B cell (primary cell): ENCODE results near the gene TTC9. TPM values are rescaled to one million over a fixed set of nuclear protein-coding genes. Genes with fewer than 3 reads are reported as not detected.

Source experiments
- ATAC-seq: fragments of 200-7000 bp; cut with Tn5 transposase; one replicate; pipeline ENCODE4 v1.10.0; 2021; ENCODE audit warnings: low read depth, mild to moderate bottlenecking, moderate number of reproducible peaks, moderate library complexity
- CTCF ChIA-PET: fragments of 350-600 bp; sonication (Branson Sonifier 250); formaldehyde crosslinking; loops from one replicate; lab custom pipeline; 2021; ENCODE audit warnings: antibody characterized with exemption, inconsistent platforms; lab: Charles Lee
- POLR2A ChIA-PET: fragments of 350-600 bp; sonication (Branson Sonifier 250); formaldehyde crosslinking; loops from one replicate; lab custom pipeline; 2021; ENCODE audit warnings: antibody characterized with exemption; lab: Charles Lee
- DNase-seq: peaks from one replicate; pipeline ENCODE4 v3.0.0; 2013
- H2AFZ ChIP-seq: 2 replicates; pipeline ENCODE4 v1.6.1; 2012; ENCODE audit warnings: mild to moderate bottlenecking, low read depth, low read length; ENCODE audit not compliant: insufficient read depth, poor library complexity, severe bottlenecking
- H3K27ac ChIP-seq, 2 donors: 1 replicate in 1 of 2; 2 replicates in 1 of 2; pipeline ENCODE4 v1.5.1; 2012 to 2013; ENCODE audit warnings: low read length in 2 of 2, mild to moderate bottlenecking in 2 of 2, moderate library complexity in 1 of 2
- H3K27me3 ChIP-seq, 4 experiments: fragments of 200-600 bp in 1 of 4; sonication (generic) in 1 of 4; replicated peaks in 1 of 4; 1 replicate in 2 of 4; 2 replicates in 2 of 4; pipeline versions ENCODE4 v1.6.1 to v1.7.0; 2013 to 2016; ENCODE audit warnings: low read length in 3 of 4, mild to moderate bottlenecking in 2 of 4, mixed read lengths in 1 of 4, moderate library complexity in 1 of 4; ENCODE audit not compliant: insufficient read depth in 4 of 4, control insufficient read depth in 3 of 4; ENCODE audit errors: control extremely low read depth in 1 of 4
- H3K36me3 ChIP-seq, 2 experiments: replicated peaks in 1 of 2; 1 replicate in 1 of 2; 2 replicates in 1 of 2; pipeline versions ENCODE4 v1.6.1 to v1.7.1; 2013; ENCODE audit warnings: low read length in 1 of 2; ENCODE audit not compliant: insufficient read depth in 2 of 2, control insufficient read depth in 1 of 2; ENCODE audit errors: control extremely low read depth in 1 of 2, extremely low read depth in 1 of 2
- H3K4me1 ChIP-seq, 2 donors: fragments of 200-600 bp in 1 of 2; sonication (generic) in 1 of 2; 1 replicate in 1 of 2; 2 replicates in 1 of 2; pipeline versions ENCODE4 v1.5.1 to v1.6.1; 2013 to 2017; ENCODE audit warnings: low read length in 2 of 2; ENCODE audit not compliant: control insufficient read depth in 2 of 2, insufficient read depth in 2 of 2
- H3K4me2 ChIP-seq: replicated peaks from 2 replicates; pipeline ENCODE3; 2012; ENCODE audit warnings: mild to moderate bottlenecking, low read depth, low read length; ENCODE audit not compliant: poor library complexity, severe bottlenecking
- H3K4me3 ChIP-seq, 5 experiments: fragments of 200-600 bp in 1 of 5; sonication (generic) in 1 of 5; 1 replicate in 3 of 5; 2 replicates in 2 of 5; pipeline versions ENCODE4 v1.5.1 to v1.7.0; 2011 to 2016; ENCODE audit warnings: low read length in 4 of 5, mild to moderate bottlenecking in 4 of 5, low read depth in 2 of 5, control low read depth in 1 of 5, moderate library complexity in 1 of 5; ENCODE audit not compliant: insufficient read depth in 1 of 5; ENCODE audit errors: control extremely low read depth in 1 of 5, extremely low read depth in 1 of 5
- H3K79me2 ChIP-seq: fragments of 200-600 bp; sonication (generic); one replicate; pipeline ENCODE4 v1.6.0; 2016; ENCODE audit warnings: low read length; ENCODE audit not compliant: control insufficient read depth, insufficient read depth
- H3K9ac ChIP-seq: fragments of 200-600 bp; sonication (generic); 2 replicates; pipeline ENCODE4 v1.6.1; 2017; ENCODE audit warnings: mild to moderate bottlenecking, low read length, moderate library complexity
- H3K9me3 ChIP-seq, 3 donors: one replicate each; pipeline versions ENCODE4 v1.6.1 to v1.7.1; 2013; ENCODE audit warnings: low read length in 2 of 3; ENCODE audit not compliant: control insufficient read depth in 2 of 3, insufficient read depth in 1 of 3; ENCODE audit errors: control extremely low read depth in 1 of 3
- H4K20me1 ChIP-seq: 2 replicates; pipeline ENCODE4 v1.6.0; 2012; ENCODE audit warnings: mild to moderate bottlenecking, low read length; ENCODE audit not compliant: insufficient read depth, control insufficient read depth, poor library complexity, severe bottlenecking
- H3K27ac Mint-ChIP-seq: one replicate; pipeline ENCODE4 v1.8.0; 2021; ENCODE audit warnings: mixed read lengths
- H3K27me3 Mint-ChIP-seq: one replicate; pipeline ENCODE4 v1.8.0; 2021; ENCODE audit warnings: mixed read lengths
- H3K4me1 Mint-ChIP-seq: one replicate; pipeline ENCODE4 v1.8.0; 2021; ENCODE audit warnings: mixed read lengths
- H3K4me3 Mint-ChIP-seq: one replicate; pipeline ENCODE4 v1.8.0; 2021; ENCODE audit warnings: mixed read lengths
- H3K9me3 Mint-ChIP-seq: one replicate; pipeline ENCODE4 v1.8.0; 2022; ENCODE audit warnings: mixed read lengths; ENCODE audit not compliant: insufficient read depth
- CTCF ChIP-seq: fragments of 200-600 bp; IDR thresholded peaks from one replicate; pipeline ENCODE4 v1.8.0; 2022; ENCODE audit warnings: antibody characterized with exemption, mild to moderate bottlenecking
- EZH2 ChIP-seq: IDR thresholded peaks from 2 replicates; pipeline ENCODE4 v1.6.1; 2012; ENCODE audit warnings: borderline replicate concordance, low read depth, mild to moderate bottlenecking, moderate library complexity, low read length; ENCODE audit not compliant: insufficient read depth, poor library complexity, severe bottlenecking
- WGBS: methylation state at CpG from one replicate; pipeline ENCODE4 v1.1.5; 2013; ENCODE audit warnings: missing lambda C conversion rate; ENCODE audit not compliant: insufficient coverage; 5-methylcytosine and 5-hydroxymethylcytosine counted together
- intact Hi-C: fragments of 100-400 bp; cut with micrococcal nuclease; formaldehyde crosslinking; loops from one replicate; pipeline ENCODE4 v1.10.0; 2022
- polyA plus RNA-seq: library from polyadenylated mRNA; depleted of rRNA; stranded (reverse); fragments of >200 nt; gene quantifications from 2 replicates; pipeline ENCODE4 v1.2.3, GENCODE V29; 2012
- total RNA-seq, 2 donors: library from RNA; stranded (reverse); fragments of 120-200 nt in 1 of 2; gene quantifications; 1 replicate in 1 of 2; 2 replicates in 1 of 2; pipeline versions ENCODE4 v1.2.3 to v1.2.4, GENCODE V29; 2013 to 2022

The TTC9 gene
- total and polyA plus RNA-seq, 2 donors (not counting 1 experiment from before 2014, with no cell fraction given): 15.3 to 16.3 TPM

GRCh38 chr14:70696026-70696425, 54.3 kb downstream of the TTC9 start:
- no peak overlapping the region for H3K4me3 ChIP-seq
- no peaks in the 10 kb centered on the region for H4K20me1 ChIP-seq
- H3K4me1 ChIP-seq: no peaks in the 10 kb centered on the region
- TF ChIP-seq CTCF: no peak
- WGBS: no CpG with 5 or more reads among the region's 2 CpGs
- no peaks in the 10 kb centered on the region for H3K9me3 Mint-ChIP-seq
- POLR2A ChIA-PET: no interaction called here
- H3K9ac ChIP-seq: no peak overlapping the region
- no peaks in the 10 kb centered on the region for H3K9me3 ChIP-seq
- H2AFZ ChIP-seq: no peak overlapping the region
- H3K4me3 Mint-ChIP-seq: no peak overlapping the region
- DNase-seq (no peak), ATAC-seq (no peak)
- H3K36me3 ChIP-seq: no peaks in the 10 kb centered on the region
- H3K4me2 ChIP-seq: no peak overlapping the region
- no peaks in the 10 kb centered on the region for H3K27me3 ChIP-seq
- CTCF ChIA-PET: interaction anchor here (0.6 kb wide), 1 partner anchor 70 kb away, joined by 3 read pairs; no protein-coding TSS in a partner anchor
- no peaks in the 10 kb centered on the region for H3K4me1 Mint-ChIP-seq
- H3K27me3 Mint-ChIP-seq: no peaks in the 10 kb centered on the region
- no peak overlapping the region for H3K27ac ChIP-seq
- no peaks in the 10 kb centered on the region for H3K79me2 ChIP-seq
- no peak overlapping the region for H3K27ac Mint-ChIP-seq
- intact Hi-C loops: no loop called here

DNA sequence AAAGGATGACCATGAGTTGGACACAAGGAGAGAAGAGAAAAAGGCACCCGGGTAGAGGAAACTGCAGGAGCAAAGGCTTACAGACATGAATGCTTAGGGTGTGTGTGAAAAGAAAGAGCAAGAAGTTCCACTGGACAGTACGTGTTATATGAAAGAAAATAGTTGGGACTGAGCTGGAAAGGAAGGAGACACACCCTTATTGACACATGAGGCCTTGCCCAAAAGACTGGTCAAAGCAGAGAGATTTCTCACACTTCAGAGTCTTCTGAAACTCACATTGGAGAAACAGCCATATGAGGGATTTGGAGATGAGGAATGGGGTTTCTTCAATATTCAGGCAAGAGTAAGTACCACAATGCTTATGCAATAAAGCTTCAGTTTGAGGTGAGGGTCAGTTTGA, 56.0 kb downstream of the TTC9 start:
- Histone ChIP-seq H3K27ac (no peak overlapping the region), H3K9ac (no peak overlapping the region), H3K27me3 (no peaks in the 10 kb centered on the region), H4K20me1 (no peaks in the 10 kb centered on the region), H3K4me3 (no peak overlapping the region), H3K9me3 (no peaks in the 10 kb centered on the region), H3K4me1 (no peaks in the 10 kb centered on the region), H3K36me3 (no peaks in the 10 kb centered on the region), H2AFZ (no peak overlapping the region), H3K4me2 (no peak overlapping the region), H3K79me2 (no peaks in the 10 kb centered on the region)
- Mint-ChIP-seq H3K4me1 (no peaks in the 10 kb centered on the region), H3K27ac (no peak overlapping the region), H3K9me3 (no peaks in the 10 kb centered on the region), H3K27me3 (no peaks in the 10 kb centered on the region), H3K4me3 (no peak overlapping the region)
- CTCF ChIA-PET: no interaction called here
- 88% methylated on average over 1 of the region's 2 CpGs for WGBS
- POLR2A ChIA-PET: no interaction called here
- intact Hi-C loops: no loop called here
- TF ChIP-seq CTCF (no peak), EZH2 (no peak)
- DNase-seq: no peak
- no peak for ATAC-seq
